GM08714 (cell line): ENCODE data around the gene VAC14.

Source experiments
- H3K4me3 ChIP-seq: fragments of 200-500 bp; sonication (Bioruptor generic); 2 replicates; pipeline ENCODE4 v1.5.1; 2014; ENCODE audit warnings: mild to moderate bottlenecking, low read length, inconsistent platforms
- ZNF274 ChIP-seq: IDR thresholded peaks from 2 replicates; pipeline ENCODE4 v1.6.1; 2012; ENCODE audit warnings: mild to moderate bottlenecking, low read depth, low read length

The VAC14 gene

DNA sequence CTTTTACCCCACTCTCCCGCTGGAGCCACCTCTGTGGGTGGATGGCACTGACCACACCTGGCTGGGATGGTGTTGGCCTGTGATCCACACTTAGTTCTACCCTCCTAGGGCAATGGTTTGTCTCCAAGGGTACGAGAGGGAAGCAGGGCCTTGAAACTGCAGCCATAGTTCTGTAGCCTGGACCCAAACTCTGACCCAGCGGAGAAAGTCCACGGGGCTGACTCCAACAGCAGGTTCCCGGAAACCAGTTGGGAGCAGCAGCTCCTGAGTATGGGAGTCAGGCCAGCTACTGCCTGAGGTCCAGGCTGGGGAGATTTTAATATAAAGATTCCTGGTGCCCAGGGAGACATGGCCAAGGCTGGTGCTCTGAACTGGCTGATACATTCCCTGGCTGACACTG is 91.5 kb downstream of the VAC14 start:
- no peak overlapping the region for H3K4me3 ChIP-seq
- no peak for TF ChIP-seq ZNF274

DNA sequence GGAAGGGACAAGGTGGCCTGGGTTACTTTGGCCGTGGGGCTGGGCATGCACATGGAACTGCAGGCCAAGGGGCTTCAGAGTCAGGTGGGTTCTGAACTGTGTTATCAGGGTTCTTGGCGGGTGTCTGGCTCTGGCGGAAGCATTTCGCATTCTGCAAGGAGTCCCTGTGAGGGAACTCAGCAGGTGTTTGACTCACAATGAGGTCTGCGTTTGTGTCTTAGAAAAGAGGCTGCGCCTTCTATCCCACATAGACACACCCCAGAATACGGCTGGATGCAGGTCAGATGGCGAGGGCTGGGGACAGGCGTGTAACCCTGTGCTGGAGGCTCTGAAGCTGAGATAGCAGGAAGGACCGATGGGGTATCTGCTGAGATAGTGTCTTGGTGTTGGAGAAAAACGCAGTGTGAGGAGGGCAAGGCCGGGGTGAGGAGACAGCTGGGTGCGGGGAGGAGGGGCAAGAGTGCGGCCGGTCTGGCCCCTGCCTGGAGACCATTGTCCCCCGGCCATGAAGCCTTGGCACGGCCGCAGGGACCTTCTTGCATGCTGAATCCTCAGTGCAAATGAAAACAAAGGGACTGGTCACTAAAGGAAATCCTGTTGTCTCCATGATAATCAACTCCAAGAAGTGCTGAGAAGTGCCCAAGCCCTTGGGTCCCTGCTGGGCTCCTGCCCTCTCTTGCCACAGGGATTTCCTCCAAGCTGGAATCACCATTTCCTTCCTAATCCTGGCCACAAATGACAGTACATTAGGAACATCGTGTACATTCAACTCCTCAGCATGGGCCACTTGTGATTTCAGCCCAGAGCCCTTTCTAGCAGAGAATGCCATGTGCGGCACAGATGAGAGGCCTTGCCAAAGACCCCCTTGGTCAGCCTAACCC is 92.4 kb downstream of the VAC14 start:
- TF ChIP-seq ZNF274 = no peak
- H3K4me3 ChIP-seq = no peak overlapping the region

DNA sequence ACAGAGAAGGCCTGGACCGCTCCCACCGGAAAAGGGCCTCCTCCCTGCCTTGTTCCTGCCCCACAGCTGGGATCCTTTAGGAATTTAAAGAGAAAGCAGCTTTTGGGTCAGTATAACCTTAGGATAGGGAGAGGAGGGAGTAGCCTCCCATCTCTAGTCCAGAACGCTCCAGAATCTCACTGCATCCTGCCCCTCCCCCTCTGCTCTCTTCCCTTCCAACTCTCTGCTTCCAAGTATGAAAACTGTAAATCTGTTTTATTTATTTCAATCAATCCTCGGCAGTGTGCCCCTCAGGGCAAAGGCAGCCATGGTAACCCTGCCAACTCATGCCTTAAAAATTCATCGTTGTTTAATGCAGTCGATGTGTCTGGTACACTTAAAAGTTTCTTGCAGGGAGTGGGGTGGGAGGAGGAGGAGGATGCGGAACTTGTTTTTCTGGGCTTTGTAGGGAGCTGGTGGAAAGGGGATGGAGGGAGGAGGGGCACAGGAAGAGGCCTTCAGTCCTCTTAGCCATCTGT is 94.0 kb downstream of the VAC14 start:
- no peak overlapping the region for H3K4me3 ChIP-seq
- no peak for TF ChIP-seq ZNF274

DNA sequence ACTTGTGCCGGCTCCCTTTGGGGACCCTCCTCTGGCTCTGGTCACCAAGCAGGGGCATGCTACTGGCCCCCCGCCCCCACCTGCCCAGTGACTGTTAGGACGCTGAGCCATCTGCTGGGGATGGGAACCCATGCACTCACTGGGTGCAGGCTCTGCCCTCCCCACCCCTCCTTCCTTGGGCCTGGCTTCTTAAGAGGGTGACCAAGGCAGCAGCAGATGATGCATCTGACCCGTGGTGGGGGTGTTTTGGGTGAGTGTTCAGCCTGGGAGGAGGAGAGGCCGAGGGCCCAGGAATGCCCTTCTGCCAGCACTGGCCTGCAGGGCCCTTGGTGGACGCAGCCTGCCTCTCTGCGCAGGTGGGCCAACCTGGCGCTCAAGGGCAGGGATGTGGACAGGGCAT is 95.9 kb downstream of the VAC14 start:
- TF ChIP-seq ZNF274 = no peak

DNA sequence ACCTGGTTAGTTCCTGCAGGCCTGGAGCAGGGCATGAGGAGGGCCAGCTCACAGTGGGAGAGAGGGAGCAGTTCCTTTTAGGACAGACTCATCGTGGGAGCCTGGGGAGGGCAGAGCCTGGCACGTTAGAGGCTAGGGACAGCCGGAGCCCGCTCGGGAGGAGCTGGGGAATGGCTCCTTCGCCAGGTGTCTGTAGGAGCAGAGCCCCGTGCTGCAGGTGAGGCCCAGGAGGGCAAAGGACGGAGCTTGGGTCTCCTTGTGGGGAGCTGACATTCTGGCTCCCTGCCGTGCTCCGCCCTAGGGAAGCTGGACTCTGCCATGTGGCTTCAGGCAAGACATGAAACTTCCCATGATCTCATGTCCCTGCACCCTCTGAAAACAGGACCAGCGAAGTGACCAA is 96.4 kb downstream of the VAC14 start:
- no peak overlapping the region for H3K4me3 ChIP-seq
- no peak for TF ChIP-seq ZNF274

More for the DNA sequence above, 95.9 kb downstream of the VAC14 start:
- H3K4me3 ChIP-seq = no peak overlapping the region

DNA sequence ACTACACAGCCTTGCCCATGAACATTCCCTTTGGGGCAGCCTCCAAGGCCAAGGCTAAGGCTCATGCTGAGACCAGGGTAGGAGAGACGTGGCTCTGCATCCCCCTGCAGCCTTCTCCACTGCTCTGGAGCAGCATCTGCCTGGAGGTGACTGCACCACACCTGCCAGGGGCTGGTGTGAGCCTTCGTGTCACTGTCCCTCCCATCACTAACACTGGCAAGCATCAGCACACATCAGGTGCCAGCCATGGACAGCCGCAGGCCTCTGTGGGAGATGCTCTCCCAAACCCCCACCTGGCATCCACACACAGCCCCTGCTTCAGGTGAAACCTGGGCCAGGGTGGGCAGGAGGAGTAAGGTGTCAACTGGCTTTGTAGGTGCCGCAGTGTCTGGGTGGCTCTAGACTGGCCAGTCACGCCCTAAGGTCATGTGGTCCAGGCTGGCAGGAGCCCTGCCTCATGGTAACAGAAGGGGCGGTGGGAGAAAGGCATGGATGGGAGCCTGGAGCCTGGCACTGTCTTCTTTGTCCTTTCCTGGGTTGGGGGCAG is 97.0 kb downstream of the VAC14 start:
- no peak for TF ChIP-seq ZNF274
- no peak overlapping the region for H3K4me3 ChIP-seq

DNA sequence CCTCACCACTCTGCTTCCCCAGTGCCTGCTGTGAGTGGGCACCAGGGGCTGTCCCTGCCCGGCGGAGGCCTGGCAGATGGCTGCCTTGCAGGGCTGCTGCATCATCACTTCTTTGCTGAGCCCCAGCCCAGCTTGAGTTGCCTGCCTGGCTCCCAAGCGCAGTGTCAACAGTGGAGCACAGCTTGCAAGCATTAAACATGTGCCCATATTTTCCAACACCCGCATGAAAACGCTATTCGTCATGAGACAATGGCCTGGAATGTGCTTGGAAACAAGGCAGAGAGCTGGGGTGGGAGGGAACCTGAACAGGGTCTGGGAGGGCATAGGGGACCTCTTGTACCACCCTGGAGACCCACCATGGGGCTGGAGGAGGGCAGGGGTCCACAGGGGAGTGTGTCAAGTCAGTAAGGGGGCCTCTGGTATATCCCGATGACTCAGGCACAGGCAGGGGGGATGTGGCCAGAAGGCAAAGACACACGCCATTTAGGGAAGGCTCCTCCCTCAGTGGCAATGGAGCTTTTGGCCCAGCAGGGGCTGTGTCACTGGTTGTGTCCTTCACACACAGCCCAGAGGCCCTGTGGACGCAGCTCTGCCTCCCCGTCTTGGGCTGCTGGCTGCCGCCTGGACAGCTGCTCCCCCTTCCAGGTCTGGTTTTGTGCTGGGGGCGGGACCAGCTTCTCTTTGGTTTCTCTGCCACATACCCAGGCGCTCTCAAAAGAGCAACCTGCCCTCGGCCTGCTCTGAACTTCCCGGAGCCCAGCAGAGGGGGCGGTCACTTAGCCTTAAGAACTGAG is 97.7 kb downstream of the VAC14 start:
- no peak for TF ChIP-seq ZNF274
- H3K4me3 ChIP-seq = no peak overlapping the region

DNA sequence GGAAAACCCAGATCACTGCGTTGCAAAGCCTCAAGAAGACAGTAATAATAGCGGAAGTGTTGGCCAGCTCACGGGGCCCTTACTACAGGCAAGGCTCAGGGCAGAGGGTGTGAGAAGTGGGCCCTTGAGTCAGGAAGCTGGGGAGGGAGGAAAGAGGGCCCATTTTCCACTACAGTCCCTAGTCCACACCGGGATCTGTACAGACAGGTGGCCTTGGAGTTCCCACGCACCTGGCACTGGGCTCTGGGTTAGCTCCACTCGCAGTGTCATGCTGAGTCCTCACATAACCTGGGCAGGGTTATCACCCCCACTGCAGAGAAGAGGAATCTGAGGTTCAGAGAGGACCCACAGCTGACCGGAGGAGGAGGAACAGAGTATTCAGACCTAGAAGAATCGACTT is 98.3 kb downstream of the VAC14 start:
- no peak for TF ChIP-seq ZNF274
- no peak overlapping the region for H3K4me3 ChIP-seq

DNA sequence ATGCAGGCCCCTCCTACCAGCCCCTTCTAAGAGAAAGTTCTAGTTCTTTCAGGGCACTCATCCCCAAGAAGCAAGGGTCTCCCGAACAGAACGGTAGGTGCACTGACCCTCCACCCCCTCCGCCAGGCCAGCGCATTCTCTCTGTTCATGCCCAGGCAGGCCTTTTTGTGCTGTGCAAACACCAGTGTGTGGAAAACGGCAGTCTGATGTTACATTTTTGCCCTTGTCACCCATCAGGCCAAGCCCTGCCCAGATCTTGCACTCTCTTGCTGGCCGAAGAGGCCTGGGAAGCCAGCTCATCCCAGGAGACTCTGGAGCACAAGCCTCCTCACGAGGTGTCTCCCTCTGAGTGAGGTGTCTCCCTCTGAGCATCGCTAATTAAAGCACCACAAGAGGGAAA is 99.0 kb downstream of the VAC14 start:
- no peak overlapping the region for H3K4me3 ChIP-seq
- no peak for TF ChIP-seq ZNF274

DNA sequence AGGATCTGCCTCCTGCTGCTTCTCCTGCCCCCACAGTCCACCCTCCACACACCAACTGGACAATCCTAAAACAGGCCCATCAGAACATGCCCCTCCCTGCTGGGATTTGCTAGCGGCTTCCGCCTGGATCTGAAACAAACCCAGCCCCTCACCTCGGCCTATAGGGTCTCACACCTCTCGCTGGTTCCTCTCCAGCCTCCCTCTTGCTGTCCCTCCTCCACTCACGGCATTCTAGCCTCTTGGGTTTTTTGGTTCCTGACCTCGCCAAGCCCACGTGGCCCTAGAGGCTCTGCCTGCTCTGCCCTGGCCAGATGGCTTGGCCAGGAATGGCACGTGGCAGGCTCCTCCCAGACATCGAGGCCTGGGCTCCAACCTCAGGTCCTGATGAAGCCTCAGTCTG is 99.4 kb downstream of the VAC14 start:
- no peak overlapping the region for H3K4me3 ChIP-seq

DNA sequence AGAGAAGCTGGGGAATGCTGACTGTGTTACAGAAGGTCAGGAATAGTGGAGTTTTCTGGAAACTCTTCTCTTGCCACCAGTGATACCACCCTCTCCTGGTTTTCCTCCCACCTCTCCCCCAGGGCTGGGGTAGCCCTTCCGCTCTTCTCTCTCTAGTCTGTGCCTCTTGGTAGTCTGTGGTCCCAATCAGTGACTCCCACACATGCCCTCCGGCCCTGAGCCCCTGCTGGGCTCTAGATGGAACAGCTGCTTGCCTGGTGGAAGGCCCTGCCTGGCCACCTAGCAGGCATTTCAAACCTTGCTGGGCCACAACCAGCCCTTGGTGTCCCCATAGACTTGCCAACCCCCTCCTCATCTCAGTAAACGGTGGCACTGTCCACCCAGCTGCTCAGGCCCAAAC is 99.9 kb downstream of the VAC14 start:
- no peak for TF ChIP-seq ZNF274
- no peak overlapping the region for H3K4me3 ChIP-seq

More for the DNA sequence above, 99.4 kb downstream of the VAC14 start:
- TF ChIP-seq ZNF274 = no peak

DNA sequence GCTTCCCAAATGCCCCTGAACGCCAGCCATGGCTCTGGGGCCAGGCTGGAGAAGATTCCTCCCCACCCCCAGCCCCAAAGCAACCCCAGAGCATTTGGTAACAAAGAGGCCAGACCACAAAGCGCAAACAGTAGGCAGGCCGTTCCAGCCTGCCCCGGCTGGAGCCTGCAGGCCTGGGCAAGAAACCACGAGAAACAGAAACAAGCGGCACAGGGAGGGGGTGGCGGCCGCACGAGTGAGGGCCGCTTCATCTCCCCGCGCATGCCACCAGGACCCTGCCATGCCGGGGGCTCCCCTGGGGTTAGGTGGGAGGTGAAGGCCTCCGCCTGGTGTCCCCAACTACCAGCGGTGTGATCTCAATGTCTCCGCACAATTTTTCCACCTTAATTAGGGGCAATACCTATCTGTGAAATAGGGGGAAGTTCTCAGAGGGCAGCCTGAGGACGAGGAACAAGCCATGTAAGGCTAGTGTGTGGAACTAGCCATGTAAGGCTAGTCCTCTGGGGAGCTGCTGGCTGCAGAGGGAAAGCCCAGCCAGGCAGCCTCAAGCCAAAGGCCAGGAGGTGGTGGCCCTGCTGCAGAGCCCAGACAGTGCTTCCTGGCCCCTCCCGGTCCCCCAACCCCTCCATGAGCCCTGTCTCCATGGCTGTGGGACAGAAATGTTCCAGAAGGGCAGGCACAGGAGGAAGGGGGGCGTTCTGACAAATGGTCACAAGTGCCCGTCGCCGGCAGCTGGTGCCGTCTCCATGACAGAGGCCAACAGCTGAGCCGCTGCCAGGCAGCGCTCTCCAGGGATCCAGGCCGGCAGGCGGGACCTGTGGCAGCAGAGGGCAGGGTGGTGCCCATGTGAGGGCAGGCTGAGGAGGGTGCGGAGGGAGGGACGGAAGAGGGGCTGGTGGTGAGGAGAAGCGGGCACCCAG is 100.6 kb downstream of the VAC14 start:
- TF ChIP-seq ZNF274 = no peak

DNA sequence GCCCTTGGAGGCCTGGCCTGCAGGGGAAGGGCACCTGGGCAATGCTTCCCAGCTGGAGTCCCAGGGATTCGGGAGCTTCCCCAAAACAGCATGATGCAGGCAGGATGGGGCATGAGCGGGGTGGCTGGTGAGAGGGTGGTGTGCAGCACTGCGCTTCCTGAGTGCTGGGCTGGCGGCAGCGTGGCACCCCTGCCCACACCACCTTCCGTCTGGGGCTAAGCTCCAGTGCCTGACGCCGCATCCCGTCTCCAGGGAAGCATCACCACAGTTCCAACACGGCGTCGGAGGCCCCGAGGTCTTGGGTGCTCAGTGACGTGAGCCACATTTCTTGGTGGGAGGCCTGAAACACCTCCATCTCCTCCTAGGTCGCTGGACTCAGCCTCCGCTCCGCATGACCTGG is 101.3 kb downstream of the VAC14 start:
- H3K4me3 ChIP-seq = no peak overlapping the region
- TF ChIP-seq ZNF274 = no peak

More for the DNA sequence above, 100.6 kb downstream of the VAC14 start:
- H3K4me3 ChIP-seq = no peak overlapping the region

DNA sequence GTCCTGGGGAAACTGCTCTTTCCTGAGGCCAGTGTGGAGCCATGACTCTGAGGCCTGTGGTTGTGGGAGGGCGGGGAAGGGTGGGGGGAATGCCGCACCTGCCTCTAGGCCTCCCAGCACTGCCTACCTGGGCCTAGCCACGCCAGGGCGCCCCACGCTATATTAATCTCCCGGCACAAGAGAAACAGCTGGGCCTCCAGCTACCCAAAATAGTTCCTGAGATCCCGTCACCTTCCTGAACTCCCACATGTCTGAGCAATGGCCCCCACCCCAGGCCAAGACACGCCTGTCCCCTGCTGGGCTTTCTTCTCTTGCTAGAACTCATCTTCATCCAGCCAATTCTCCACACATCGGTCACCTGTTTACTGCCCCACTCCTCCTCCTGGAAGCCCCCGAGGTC is 102.1 kb downstream of the VAC14 start:
- no peak overlapping the region for H3K4me3 ChIP-seq
- no peak for TF ChIP-seq ZNF274
